NCI-H1694 treated with DMSO at 0.1 percent for 48 hours (cell line): ENCODE data around the gene TSKU.

Experiments used
- DNase-seq: peaks from one replicate; lab custom pipeline; 2025; lab: John Stamatoyannopoulos, UW

The TSKU gene

GRCh38 chr11:76752321-76753143, 30.6 kb upstream of the TSKU start:
- DNase-seq: no peak

GRCh38 chr11:76753449-76753848, 29.7 kb upstream of the TSKU start:
- DNase-seq: no peak

- no peak for DNase-seq
Observed at GRCh38 chr11:76753950-76754349, 29.2 kb upstream of the TSKU start.

GRCh38 chr11:76756341-76756741, 26.8 kb upstream of the TSKU start:
- no peak for DNase-seq

GRCh38 chr11:76758311-76758710, 24.8 kb upstream of the TSKU start:
- no peak for DNase-seq

- DNase-seq: no peak
Observed at GRCh38 chr11:76759092-76759491, 24.1 kb upstream of the TSKU start.

- no peak for DNase-seq
Observed at GRCh38 chr11:76759517-76759916, 23.6 kb upstream of the TSKU start.

- DNase-seq: no peak
Observed at GRCh38 chr11:76760236-76760635, 22.9 kb upstream of the TSKU start.

- DNase-seq: no peak
Observed at GRCh38 chr11:76761718-76762355, 21.3 kb upstream of the TSKU start.

- DNase-seq: no peak
Observed at GRCh38 chr11:76762356-76762752, 20.8 kb upstream of the TSKU start.

GRCh38 chr11:76762867-76763572, 20.1 kb upstream of the TSKU start:
- DNase-seq: no peak

- no peak for DNase-seq
Observed at GRCh38 chr11:76763573-76764346, 19.4 kb upstream of the TSKU start.

GRCh38 chr11:76764941-76765665, 18.1 kb upstream of the TSKU start:
- DNase-seq: no peak

GRCh38 chr11:76765863-76766350, 17.2 kb upstream of the TSKU start:
- no peak for DNase-seq

GRCh38 chr11:76766521-76766920, 16.6 kb upstream of the TSKU start:
- no peak for DNase-seq

GRCh38 chr11:76767659-76768058, 15.5 kb upstream of the TSKU start:
- DNase-seq: no peak

- DNase-seq: peak; percentile 45
Observed at GRCh38 chr11:76768088-76768908, 14.9 kb upstream of the TSKU start.

- no peak for DNase-seq
Observed at GRCh38 chr11:76768909-76769560, 14.1 kb upstream of the TSKU start.

GRCh38 chr11:76769645-76770586, 13.2 kb upstream of the TSKU start:
- DNase-seq: no peak
